HG03469 (cell line): Measurements from ENCODE around the gene STEEP1.

ENCODE experiments used
- ATAC-seq: cut with Tn5 transposase; IDR thresholded peaks from one replicate; pipeline ENCODE4 v1.9.1; 2021; ENCODE audit warnings: mild to moderate bottlenecking, moderate library complexity, moderate number of reproducible peaks; ENCODE audit not compliant: unreplicated experiment

Gene STEEP1

DNA sequence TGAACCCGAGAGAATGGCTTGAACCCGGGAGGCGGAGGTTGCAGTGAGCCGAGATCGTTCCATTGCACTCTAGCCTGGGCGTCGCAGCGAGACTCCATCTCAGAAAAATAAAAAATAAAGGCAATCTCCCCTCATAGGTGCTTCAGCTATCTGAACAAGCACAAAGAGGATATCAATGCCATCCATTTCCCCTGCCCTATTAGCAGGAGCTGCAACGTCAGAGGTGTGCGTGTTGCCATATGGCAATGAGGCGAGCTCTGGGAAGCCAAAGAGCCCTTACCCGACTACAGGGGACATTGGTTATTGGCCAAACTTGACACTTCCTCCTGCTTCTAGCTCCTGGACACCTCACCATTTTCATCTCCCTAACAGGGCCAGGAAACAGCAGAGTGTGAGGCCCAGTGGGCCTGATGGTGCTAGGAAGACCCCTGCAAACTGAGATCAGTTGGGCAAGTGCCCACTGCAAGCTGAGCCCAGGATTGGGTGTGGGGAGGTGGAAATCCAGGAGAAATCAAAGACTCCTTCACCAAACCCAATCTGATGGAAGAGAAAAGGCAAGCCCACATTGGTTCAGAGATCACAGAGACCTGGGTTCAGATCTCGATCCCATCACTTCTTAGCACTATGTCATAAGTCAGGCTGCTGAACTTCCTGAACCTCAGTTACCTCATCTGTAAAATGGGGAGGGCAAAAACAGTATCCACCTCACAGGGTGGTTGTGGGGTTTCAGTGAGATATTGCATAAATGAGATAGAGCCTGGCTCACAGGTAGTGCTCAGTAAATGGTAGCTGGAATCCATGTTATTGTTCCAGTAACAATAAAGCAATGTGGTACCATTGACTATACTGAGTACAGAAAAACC, 75.8 kb downstream of the STEEP1 start:
- no peak for ATAC-seq

DNA sequence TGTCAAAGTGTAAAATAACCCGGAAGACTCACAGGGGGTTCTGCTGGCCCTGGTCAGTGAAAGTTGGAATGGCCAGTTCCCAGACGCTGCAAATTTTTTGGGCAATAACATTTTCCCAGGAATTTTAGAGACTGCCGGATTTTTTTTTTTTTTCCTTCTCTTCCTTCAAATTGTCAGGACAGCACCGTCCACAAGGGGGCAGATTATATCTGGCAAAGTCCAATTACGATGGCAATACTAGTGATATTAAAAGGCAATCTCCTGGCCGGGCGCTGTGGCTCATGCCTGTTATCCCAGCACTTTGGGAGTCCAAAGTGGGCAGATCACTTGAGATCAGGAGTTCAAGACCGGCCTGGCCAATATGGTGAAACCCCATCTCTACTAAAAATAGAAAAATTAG, 76.5 kb downstream of the STEEP1 start:
- no peak for ATAC-seq
